HepG2 (cell line): ENCODE measurements around the gene ITPR1. TPM values are rescaled to one million over a fixed set of nuclear protein-coding genes. Genes with fewer than 3 reads are reported as not detected.

Experiments used
- CBX5 ChIP-seq: sonication (generic); formaldehyde crosslinking; IDR thresholded peaks from 2 replicates; pipeline ENCODE4 v1.4.0; 2020; ENCODE audit warnings: missing genetic modification reagents, borderline replicate concordance
- HHEX ChIP-seq: IDR thresholded peaks from 2 replicates; pipeline ENCODE4 v1.6.1; 2016; ENCODE audit warnings: control low read depth
- HNF1B ChIP-seq: sonication (generic); formaldehyde crosslinking; IDR thresholded peaks from 2 replicates; pipeline ENCODE4 v1.5.1; 2020; ENCODE audit warnings: mild to moderate bottlenecking, moderate library complexity, missing genetic modification reagents
- HOMEZ ChIP-seq: IDR thresholded peaks from 2 replicates; pipeline ENCODE4 v1.6.1; 2016; ENCODE audit warnings: low read depth
- JARID2 ChIP-seq: sonication (generic); formaldehyde crosslinking; IDR thresholded peaks from 2 replicates; pipeline ENCODE4 v1.8.1; 2023; ENCODE audit warnings: missing genetic modification reagents, inconsistent platforms; ENCODE audit not compliant: insufficient replicate concordance
- MYPOP ChIP-seq: sonication (generic); formaldehyde crosslinking; IDR thresholded peaks from 2 replicates; pipeline ENCODE4 v1.8.1; 2023; ENCODE audit warnings: mild to moderate bottlenecking, moderate library complexity, missing genetic modification reagents
- NR1H2 ChIP-seq: sonication (generic); formaldehyde crosslinking; IDR thresholded peaks from 2 replicates; pipeline ENCODE4 v1.8.1; 2022; ENCODE audit warnings: low read depth, missing genetic modification reagents, borderline replicate concordance
- PATZ1 ChIP-seq: sonication (generic); formaldehyde crosslinking; IDR thresholded peaks from 2 replicates; pipeline ENCODE4 v1.4.0; 2020; ENCODE audit warnings: missing genetic modification reagents
- RFXAP ChIP-seq: sonication (generic); formaldehyde crosslinking; IDR thresholded peaks from 2 replicates; pipeline ENCODE4 v1.4.0; 2020; ENCODE audit warnings: missing genetic modification reagents, borderline replicate concordance
- SP1 ChIP-seq, 2 experiments: fragments of 450-650 bp in 1 of 2; sonication (generic) in 1 of 2; formaldehyde crosslinking in 1 of 2; IDR thresholded peaks; 2 replicates each; pipeline versions ENCODE4 v1.4.0 to v1.6.1; 2016 to 2020; ENCODE audit warnings: missing genetic modification reagents in 1 of 2
- ZBTB43 ChIP-seq: sonication (generic); formaldehyde crosslinking; conservative IDR thresholded peaks from 2 replicates; pipeline ENCODE4 v1.4.0; 2020; ENCODE audit warnings: missing genetic modification reagents
- ZNF331 ChIP-seq: sonication (generic); formaldehyde crosslinking; IDR thresholded peaks from 2 replicates; pipeline ENCODE4 v1.4.0; 2020; ENCODE audit warnings: missing genetic modification reagents
- ZNF33B ChIP-seq: sonication (generic); formaldehyde crosslinking; IDR thresholded peaks from 2 replicates; pipeline ENCODE4 v1.5.1; 2020; ENCODE audit warnings: mild to moderate bottlenecking, missing genetic modification reagents
- ZNF510 ChIP-seq: sonication (generic); formaldehyde crosslinking; IDR thresholded peaks from 2 replicates; pipeline ENCODE4 v1.4.0; 2020; ENCODE audit warnings: low read depth, mild to moderate bottlenecking, missing genetic modification reagents
- ZNF570 ChIP-seq: sonication (generic); formaldehyde crosslinking; IDR thresholded peaks from 2 replicates; pipeline ENCODE4 v1.4.0; 2020; ENCODE audit warnings: mild to moderate bottlenecking, missing genetic modification reagents, borderline replicate concordance
- ZNF724P ChIP-seq: sonication (generic); formaldehyde crosslinking; IDR thresholded peaks from 2 replicates; pipeline ENCODE4 v1.8.0; 2022; ENCODE audit warnings: missing genetic modification reagents, borderline replicate concordance
- ZNF781 ChIP-seq: sonication (generic); formaldehyde crosslinking; IDR thresholded peaks from 2 replicates; pipeline ENCODE4 v1.5.1; 2020; ENCODE audit warnings: borderline replicate concordance, mild to moderate bottlenecking, missing genetic modification reagents; ENCODE audit errors: not compliant biosample characterization
- ZNF883 ChIP-seq: sonication (generic); formaldehyde crosslinking; IDR thresholded peaks from 2 replicates; pipeline ENCODE4 v1.5.1; 2020; ENCODE audit warnings: mild to moderate bottlenecking, missing genetic modification reagents; ENCODE audit errors: not compliant biosample characterization
- polyA plus RNA-seq, 8 experiments: library from polyadenylated mRNA; depleted of rRNA in 3 of 8; stranded (reverse) in 7 of 8; unstranded in 1 of 8; fragments of >200 nt; fragmentation: Illumina TruSeq in 4 of 8; extraction: Trizol in 4 of 8; gene quantifications; 2 replicates each; pipeline versions ENCODE4 v1.2.1 to v1.2.3, GENCODE V29; 2011 to 2016; ENCODE audit warnings: low read depth in 4 of 8, missing spikeins in 1 of 8, mixed read lengths in 1 of 8; ENCODE audit not compliant: insufficient read depth in 1 of 8
- total RNA-seq, 5 experiments: library from RNA; depleted of rRNA; stranded (reverse); fragments of >200 nt; fragmentation: Illumina TruSeq; extraction: Trizol; gene quantifications; 2 replicates each; pipeline ENCODE4 v1.2.3, GENCODE V29; 2016; ENCODE audit warnings: low read depth in 1 of 5

The ITPR1 gene
- total and polyA plus RNA-seq, 2 of the 13 experiments (the other 11 are each of a cell fraction or from before 2014, with no cell fraction given): 10.0 to 11.4 TPM

GRCh38 chr3:4748701-4749378 is 255.7 kb downstream of the ITPR1 start (continued):
- TF ChIP-seq HOMEZ (CRISPR knock-in tag) (peak; percentile 24; the same call in 1 of the 2 replicates), ZNF781 (no peak), CBX5 (no peak), ZNF331 (no peak), MYPOP (no peak), PATZ1 (CRISPR knock-in tag) (no peak), ZNF510 (CRISPR knock-in tag) (no peak), SP1 (IDR thresholded peaks at IDR 0.05) (no peak), SP1 (CRISPR knock-in tag; IDR thresholded peaks at IDR 0.05) (no peak), ZNF883 (no peak), HNF1B (CRISPR knock-in tag) (peak; percentile 57; the same call in 1 of the 2 replicates), ZBTB43 (CRISPR knock-in tag) (0 out of 2 replicates have a peak, but pooled peaks have one; percentile 34), JARID2 (CRISPR knock-in tag) (no peak), ZNF33B (no peak), RFXAP (CRISPR knock-in tag) (no peak), ZNF724P (0 out of 2 replicates have a peak, but pooled peaks have one; percentile 56), NR1H2 (no peak), ZNF570 (CRISPR knock-in tag) (no peak), HHEX (CRISPR knock-in tag) (no peak)
